H7 (cell line): ENCODE measurements around the gene GFOD2. TPM values are rescaled to one million over a fixed set of nuclear protein-coding genes. Genes with fewer than 3 reads are reported as not detected.
A peak's percentile ranks its signal among the peaks of the same experiment; 100 is the strongest.

ENCODE experiments used
- DNase-seq: peaks from one replicate; pipeline ENCODE4 v3.0.0; 2012
- H3K27me3 ChIP-seq: 2 replicates; pipeline ENCODE4 v1.6.0; 2011; ENCODE audit warnings: mild to moderate bottlenecking, low read length; ENCODE audit not compliant: control insufficient read depth, insufficient read depth
- H3K36me3 ChIP-seq: replicated peaks from 2 replicates; pipeline ENCODE4 v1.5.1; 2011; ENCODE audit warnings: low read length; ENCODE audit not compliant: control insufficient read depth, insufficient read depth
- H3K4me3 ChIP-seq: 2 replicates; pipeline ENCODE4 v1.5.1; 2011; ENCODE audit warnings: low read depth, mild to moderate bottlenecking, control low read depth, low read length, moderate library complexity; ENCODE audit not compliant: insufficient read depth
- total RNA-seq: library from RNA; depleted of rRNA; stranded (reverse); fragments of >200 nt; shearing (Covaris generic); gene quantifications from 2 replicates; pipeline ENCODE4 v1.2.3, GENCODE V29; 2014; rRNA removed

The GFOD2 gene
- total RNA-seq, 1 experiment from 2014 or later: 26.2 TPM

DNA sequence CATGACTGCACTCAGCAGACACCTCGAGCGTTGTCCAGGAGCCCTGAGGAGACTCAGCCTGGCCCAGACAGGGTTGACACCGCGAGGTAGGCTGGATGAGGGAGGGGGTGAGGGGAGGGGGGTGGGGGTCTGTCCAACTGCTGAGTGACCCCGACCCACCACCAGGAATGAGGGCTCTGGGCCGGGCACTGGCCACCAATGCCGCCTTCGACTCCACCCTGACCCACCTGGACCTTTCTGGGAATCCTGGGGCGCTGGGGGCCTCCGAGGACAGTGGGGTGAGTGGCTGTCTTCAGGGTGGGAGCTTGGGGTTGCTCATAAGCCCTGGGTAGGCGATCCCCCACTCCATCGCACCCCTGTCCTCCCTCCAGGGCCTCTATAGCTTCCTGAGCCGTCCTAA, 71.4 kb downstream of the GFOD2 start:
- Histone ChIP-seq H3K27me3 (peaks cover 72% of the 10 kb centered on the region), H3K4me3 (no peak overlapping the region), H3K36me3 (peaks cover 4% of the 10 kb centered on the region)
- no peak for DNase-seq

DNA sequence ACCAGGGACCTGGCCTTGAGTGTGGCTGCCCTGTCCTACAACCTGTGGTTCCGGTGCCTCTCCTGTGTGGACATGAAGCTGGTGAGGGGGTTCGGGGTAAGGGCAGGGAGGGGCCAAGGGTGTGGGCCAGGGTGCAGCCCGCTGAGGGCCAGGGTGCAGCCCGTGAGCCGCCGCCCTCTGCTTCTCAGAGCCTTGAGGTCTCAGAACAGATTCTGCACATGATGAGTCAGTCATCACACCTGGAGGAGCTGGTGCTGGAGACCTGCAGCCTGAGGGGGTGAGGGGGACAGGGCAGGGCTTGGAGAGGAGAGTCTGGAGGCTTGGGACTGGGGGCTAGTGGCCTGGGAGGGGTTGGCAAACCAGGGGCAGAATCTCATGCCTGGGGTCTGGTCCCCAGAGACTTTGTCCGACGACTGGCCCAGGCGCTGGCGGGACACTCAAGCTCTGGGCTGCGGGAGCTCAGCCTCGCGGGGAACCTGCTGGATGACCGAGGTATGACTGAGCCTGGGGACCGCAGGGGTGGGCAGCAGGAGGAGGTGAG, 71.9 kb downstream of the GFOD2 start:
- Histone ChIP-seq H3K36me3 (peaks cover 4% of the 10 kb centered on the region), H3K27me3 (peaks cover 67% of the 10 kb centered on the region), H3K4me3 (no peak overlapping the region)
- peak; percentile 56 for DNase-seq

DNA sequence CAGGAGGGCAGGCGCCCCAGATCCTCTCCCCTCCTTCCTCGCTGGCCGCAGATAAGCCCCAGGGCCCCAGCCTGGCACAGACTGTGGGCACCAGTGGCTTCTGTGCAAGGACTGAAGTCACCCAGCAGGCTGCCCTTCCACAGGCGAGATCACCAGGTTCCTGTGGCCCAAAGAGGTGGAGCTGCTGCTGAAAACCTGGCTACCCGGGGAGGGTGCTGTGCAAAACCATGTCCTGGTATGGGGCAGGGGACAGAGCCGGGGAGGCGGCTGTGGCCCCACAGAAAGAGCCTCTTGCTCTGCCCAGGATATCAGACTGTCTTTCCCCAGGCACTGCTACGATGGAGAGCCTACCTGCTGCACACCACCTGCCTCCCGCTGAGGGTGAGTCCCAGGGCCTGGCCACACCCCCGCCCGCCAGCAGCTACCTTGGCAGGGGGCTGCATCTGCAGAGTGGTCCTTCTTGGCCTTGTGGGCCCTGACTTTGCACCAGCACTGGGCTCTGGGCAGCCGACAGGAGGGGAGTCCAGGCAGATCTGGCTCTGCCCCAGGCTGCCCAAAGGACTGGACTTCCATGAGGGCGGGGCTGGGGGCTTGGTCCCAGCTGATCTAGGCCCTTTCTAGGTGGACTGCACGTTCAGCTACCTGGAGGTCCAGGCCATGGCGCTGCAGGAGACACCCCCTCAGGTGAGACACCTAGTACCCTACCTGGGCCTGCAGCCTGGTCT, 73.6 kb downstream of the GFOD2 start:
- H3K4me3 ChIP-seq: peak overlapping the region; percentile 42
- H3K27me3 ChIP-seq: peaks cover 52% of the 10 kb centered on the region
- peaks cover 2% of the 10 kb centered on the region for H3K36me3 ChIP-seq
- DNase-seq: peak; percentile 71

DNA sequence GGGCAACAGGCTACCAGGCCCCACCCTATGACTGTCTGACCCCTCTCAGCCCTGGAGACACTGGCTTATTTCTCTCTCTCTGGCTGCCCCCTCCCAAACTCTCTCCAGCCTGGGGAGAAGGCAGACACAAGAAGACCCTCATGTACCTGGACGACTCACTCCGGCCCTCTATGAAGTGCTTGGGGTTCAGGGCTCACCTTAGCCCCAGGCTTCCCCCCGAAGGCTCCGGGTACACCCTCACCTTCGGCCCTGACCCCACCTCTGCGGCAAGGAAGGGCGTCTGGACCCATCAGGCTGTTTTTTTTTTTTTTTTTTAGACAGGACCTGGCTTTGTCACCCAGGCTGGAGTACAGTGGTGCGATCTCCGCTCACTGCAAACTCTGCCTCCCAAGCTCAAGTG, 75.1 kb downstream of the GFOD2 start:
- peak; percentile 37 for DNase-seq
- H3K36me3 ChIP-seq: no peaks in the 10 kb centered on the region; the same call in 1 of the 2 replicates
- H3K4me3 ChIP-seq: no peak overlapping the region
- H3K27me3 ChIP-seq: peaks cover 40% of the 10 kb centered on the region

DNA sequence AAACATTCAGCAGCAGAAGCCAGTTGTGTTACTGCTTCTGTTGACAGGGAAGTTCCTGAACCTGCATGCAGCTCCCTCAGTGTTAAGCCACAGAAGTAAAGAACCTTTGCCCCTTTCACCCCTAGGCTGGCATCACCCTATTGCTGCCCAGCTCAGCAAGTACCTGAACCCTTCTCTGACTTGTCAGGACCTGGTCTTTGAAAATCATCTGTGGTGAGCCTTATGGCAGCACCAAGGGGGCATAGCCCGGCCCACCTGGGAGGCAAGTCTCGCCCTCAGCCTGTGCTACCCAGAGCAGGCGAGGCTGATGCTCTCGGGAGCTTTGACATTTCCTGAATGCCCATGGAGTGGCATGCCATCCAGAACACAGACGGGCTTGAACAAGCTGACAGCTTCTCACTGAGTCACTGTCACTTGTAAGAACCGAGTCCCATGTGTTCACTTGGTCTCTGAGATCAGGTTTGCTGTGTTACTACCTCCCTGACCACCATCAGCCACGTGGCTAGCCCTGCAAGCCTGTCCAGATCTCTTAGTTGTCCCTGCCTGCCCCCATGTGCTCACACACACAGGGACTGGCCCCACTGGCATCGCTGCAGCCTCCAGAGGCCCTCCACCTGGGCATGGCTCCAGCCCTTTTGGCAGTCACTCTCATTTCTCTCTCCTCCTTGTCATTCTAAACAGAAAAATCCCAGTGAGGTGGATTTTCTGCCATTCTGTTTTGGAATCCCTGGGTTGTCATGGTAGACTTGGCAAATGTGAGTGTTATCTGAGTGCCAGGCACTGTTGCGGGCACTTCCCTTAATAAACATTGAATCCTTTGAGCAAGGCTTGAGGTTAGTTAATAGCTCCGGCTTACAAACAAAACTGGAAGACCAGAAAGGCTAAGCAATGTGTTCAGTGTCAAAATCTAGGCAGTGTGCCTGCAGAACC, 77.1 kb downstream of the GFOD2 start:
- no peak overlapping the region for H3K4me3 ChIP-seq
- H3K36me3 ChIP-seq: peaks cover 2% of the 10 kb centered on the region; the same call in 1 of the 2 replicates
- DNase-seq: peak; percentile 48
- H3K27me3 ChIP-seq: peaks cover 20% of the 10 kb centered on the region; the same call in 1 of the 2 replicates

DNA sequence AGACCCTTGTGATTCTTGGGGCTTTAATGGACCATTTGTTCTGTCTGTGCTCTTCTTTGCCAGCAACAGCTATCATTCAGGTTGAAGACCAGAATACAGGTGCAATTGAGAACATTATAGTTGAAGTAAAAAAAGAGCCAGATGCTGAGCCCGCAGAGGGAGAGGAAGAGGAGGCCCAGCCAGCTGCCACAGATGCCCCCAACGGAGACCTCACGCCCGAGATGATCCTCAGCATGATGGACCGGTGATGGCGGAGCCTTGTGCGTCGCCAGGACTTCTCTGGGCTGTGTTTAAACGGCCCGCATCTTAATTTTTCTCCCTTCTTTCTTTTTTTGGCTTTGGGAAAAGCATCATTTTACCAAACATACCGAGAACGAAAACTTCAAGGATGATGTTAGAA, 81.5 kb downstream of the GFOD2 start:
- H3K27me3 ChIP-seq: no peaks in the 10 kb centered on the region
- DNase-seq: no peak
- peaks cover 8% of the 10 kb centered on the region for H3K36me3 ChIP-seq
- no peak overlapping the region for H3K4me3 ChIP-seq

DNA sequence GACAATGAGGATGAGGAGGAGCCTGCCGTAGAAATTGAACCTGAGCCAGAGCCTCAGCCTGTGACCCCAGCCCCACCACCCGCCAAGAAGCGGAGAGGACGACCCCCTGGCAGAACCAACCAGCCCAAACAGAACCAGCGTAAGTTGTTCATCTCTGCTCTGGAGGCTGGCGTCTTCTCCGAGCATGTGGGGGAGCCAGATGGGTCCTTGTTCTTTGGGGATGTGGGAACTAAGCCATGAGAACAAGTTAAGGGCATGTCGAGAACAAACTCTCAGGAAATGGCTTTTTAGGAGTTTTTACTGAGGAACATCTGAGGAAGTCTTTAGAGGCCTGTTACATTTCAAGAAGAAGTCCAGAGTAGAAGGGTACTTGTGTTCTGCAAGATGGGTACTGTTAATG, 82.4 kb downstream of the GFOD2 start:
- H3K4me3 ChIP-seq: no peak overlapping the region
- H3K27me3 ChIP-seq: no peaks in the 10 kb centered on the region
- peaks cover 11% of the 10 kb centered on the region for H3K36me3 ChIP-seq
- no peak for DNase-seq

DNA sequence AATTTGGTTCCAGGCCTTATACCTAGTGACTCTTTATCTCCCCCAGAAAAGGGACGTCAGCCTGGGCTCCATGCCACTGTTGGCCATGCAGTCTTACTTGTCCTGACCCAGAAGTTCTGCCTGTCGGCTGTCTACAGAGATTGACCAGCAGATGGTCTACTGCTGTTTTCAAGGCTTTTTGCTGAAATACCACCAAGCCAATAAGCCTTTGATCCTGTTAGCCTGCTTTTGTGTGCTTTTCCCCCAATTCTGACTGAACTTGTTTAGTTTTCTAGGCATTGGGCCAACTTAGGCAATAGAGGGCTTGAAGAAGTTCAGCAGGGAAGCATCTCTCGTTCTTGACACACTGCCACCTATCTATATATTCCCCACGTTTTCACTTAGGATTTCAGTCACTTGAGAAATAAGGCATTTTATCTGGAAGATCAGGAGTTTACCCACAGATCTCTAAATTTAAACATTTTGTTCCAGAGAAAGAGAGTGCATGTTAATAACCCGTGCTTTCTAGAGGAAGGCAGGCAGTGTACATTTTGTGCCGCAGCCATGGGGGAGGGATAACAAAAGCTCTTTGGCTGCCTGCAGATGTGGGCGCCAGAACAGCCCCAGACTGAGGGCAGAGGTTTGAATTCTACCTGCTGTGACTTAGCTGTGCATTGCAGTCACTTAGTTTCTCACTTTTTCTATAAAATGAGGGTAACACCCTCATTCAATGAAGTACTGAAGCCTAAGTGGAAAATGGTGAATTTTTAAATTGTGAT, 86.5 kb downstream of the GFOD2 start:
- DNase-seq: no peak
- H3K4me3 ChIP-seq: no peak overlapping the region
- peaks cover 22% of the 10 kb centered on the region for H3K36me3 ChIP-seq
- no peaks in the 10 kb centered on the region for H3K27me3 ChIP-seq

DNA sequence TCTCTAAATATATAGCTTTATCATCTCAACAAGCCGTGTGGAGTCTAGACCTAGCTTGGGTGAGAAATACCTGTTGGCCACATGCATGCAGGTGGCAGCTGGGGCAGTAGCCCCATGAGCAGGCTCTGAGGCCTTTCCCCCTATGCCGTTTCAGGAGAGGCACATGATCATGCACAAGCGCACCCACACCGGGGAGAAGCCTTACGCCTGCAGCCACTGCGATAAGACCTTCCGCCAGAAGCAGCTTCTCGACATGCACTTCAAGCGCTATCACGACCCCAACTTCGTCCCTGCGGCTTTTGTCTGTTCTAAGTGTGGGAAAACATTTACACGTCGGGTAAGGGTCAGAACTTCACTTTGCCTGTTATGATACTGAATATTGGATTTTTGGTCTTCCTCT, 90.9 kb downstream of the GFOD2 start:
- no peaks in the 10 kb centered on the region for H3K27me3 ChIP-seq
- no peak for DNase-seq
- H3K36me3 ChIP-seq: peaks cover 30% of the 10 kb centered on the region
- H3K4me3 ChIP-seq: no peak overlapping the region

Other genes with a start within 250 kb of the GFOD2 start
- gene ATP6V0D1, start 238.2 kb downstream of the GFOD2 start, total RNA-seq: 58.4 and 76.9 TPM in 2 replicates
- gene AGRP, start 235.8 kb downstream of the GFOD2 start, total RNA-seq: 1.1 TPM in 1 of 2 replicates, not detected in the other
- gene RIPOR1, start 190.5 kb downstream of the GFOD2 start, total RNA-seq: 8.5 and 9.5 TPM in 2 replicates
- 35.7 and 42.9 TPM in 2 replicates for gene CTCF, start 156.8 kb downstream of the GFOD2 start, total RNA-seq
- 3.6 and 6.4 TPM in 2 replicates for gene CARMIL2, start 74.2 kb downstream of the GFOD2 start, total RNA-seq
- 44.9 and 52.2 TPM in 2 replicates for gene ACD, start 59.1 kb downstream of the GFOD2 start, total RNA-seq
- gene PARD6A, start 58.4 kb downstream of the GFOD2 start, total RNA-seq: 5.5 and 6.8 TPM in 2 replicates
- gene ENKD1, start 52.6 kb downstream of the GFOD2 start, total RNA-seq: 7.0 and 12.3 TPM in 2 replicates
- 8.5 and 9.0 TPM in 2 replicates for gene C16orf86, start 52.5 kb downstream of the GFOD2 start, total RNA-seq
- gene RANBP10, start 87.2 kb upstream of the GFOD2 start, total RNA-seq: 7.2 and 7.3 TPM in 2 replicates
- gene TSNAXIP1, start 87.6 kb upstream of the GFOD2 start, total RNA-seq: 0.15 and 0.21 TPM in 2 replicates
- 57.6 and 67.0 TPM in 2 replicates for gene THAP11, start 123.0 kb upstream of the GFOD2 start, total RNA-seq
- 295 and 340 TPM in 2 replicates for gene NUTF2, start 127.6 kb upstream of the GFOD2 start, total RNA-seq
- gene CENPT, start 128.4 kb upstream of the GFOD2 start, total RNA-seq: 34.9 and 43.7 TPM in 2 replicates
- gene EDC4, start 153.7 kb upstream of the GFOD2 start, total RNA-seq: 88.0 and 96.6 TPM in 2 replicates
- gene NRN1L, start 165.6 kb upstream of the GFOD2 start, total RNA-seq: 5.3 and 7.6 TPM in 2 replicates
- 18.8 and 20.1 TPM in 2 replicates for gene PSKH1, start 173.9 kb upstream of the GFOD2 start, total RNA-seq
- 2.4 and 3.7 TPM in 2 replicates for gene CTRL, start 212.5 kb upstream of the GFOD2 start, total RNA-seq
- gene PSMB10, start 217.5 kb upstream of the GFOD2 start, total RNA-seq: 28.7 and 36.6 TPM in 2 replicates
- 5.2 and 6.7 TPM in 2 replicates for gene LCAT, start 224.8 kb upstream of the GFOD2 start, total RNA-seq
- gene SLC12A4, start 249.3 kb upstream of the GFOD2 start, total RNA-seq: 43.2 and 56.6 TPM in 2 replicates